Nephron progenitor cell (in vitro differentiated cells): ENCODE measurements around the gene AADAT.

Experiments used
- DNase-seq: peaks from one replicate; pipeline ENCODE4 v3.0.0; 2021
- H3K27ac Mint-ChIP-seq: 2 replicates; pipeline ENCODE4 v1.8.0; 2021; ENCODE audit warnings: mild to moderate bottlenecking, moderate library complexity, mixed read lengths
- H3K27me3 Mint-ChIP-seq: 2 replicates; pipeline ENCODE4 v1.8.0; 2021; ENCODE audit warnings: mild to moderate bottlenecking, low read depth, mixed read lengths; ENCODE audit not compliant: poor library complexity
- H3K36me3 Mint-ChIP-seq: 2 replicates; pipeline ENCODE4 v1.8.0; 2021; ENCODE audit warnings: low read depth, mixed read lengths
- H3K4me1 Mint-ChIP-seq: 2 replicates; pipeline ENCODE4 v1.8.0; 2021; ENCODE audit warnings: mixed read lengths
- H3K4me3 Mint-ChIP-seq: 2 replicates; pipeline ENCODE4 v1.8.0; 2021; ENCODE audit warnings: mild to moderate bottlenecking, moderate library complexity, mixed read lengths
- H3K9me3 Mint-ChIP-seq: 2 replicates; pipeline ENCODE4 v1.8.0; 2021; ENCODE audit warnings: mild to moderate bottlenecking, moderate library complexity, mixed read lengths
- TF ChIP-seq, protein P1 (sequence below): fragments of 200-600 bp; sonication (generic); IDR thresholded peaks from 2 replicates; pipeline ENCODE4 v1.5.0; 2021; ENCODE audit warnings: antibody characterized with exemption

AADAT gene

DNA sequence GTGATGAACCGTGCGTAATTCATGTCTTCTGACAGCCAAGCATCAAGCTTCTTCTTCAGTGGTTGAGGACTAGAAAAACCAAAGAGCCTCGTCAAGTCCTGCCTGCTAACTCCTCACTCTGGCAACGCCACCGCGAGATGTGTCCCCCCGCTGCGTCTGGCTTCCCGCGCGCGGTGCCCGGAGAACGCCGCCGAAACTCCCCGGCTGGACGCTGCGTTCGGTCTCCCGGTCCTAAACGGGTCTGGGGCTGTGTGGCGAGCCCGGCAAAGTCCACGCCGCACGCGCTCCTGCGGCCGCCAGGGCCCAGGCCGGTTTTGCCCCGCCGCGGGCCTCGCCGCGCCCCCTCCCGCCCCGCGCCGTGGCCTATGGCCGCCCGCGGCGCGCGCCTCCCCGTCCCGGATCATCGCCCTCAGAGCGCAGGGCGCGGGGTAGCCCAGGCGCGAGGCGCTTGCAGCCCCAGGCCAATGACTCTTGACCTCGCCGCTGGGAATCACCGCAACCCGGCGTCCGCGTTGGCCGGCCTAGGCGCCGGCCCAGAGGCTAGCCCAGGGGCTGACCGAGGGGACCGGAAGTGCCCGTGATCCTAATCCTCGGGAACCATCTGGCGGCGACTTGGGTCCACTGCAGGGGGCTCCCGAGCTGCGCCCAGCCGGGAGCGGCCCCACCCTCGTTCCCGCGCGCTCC lies at the start of gene AADAT:
AADAT (minus strand) TSS at position 289 of the 684 bp plus-strand sequence; CDS start at position 23, 266 bp downstream.
- no peaks in the 10 kb centered on the region for H3K27me3 Mint-ChIP-seq

DNA sequence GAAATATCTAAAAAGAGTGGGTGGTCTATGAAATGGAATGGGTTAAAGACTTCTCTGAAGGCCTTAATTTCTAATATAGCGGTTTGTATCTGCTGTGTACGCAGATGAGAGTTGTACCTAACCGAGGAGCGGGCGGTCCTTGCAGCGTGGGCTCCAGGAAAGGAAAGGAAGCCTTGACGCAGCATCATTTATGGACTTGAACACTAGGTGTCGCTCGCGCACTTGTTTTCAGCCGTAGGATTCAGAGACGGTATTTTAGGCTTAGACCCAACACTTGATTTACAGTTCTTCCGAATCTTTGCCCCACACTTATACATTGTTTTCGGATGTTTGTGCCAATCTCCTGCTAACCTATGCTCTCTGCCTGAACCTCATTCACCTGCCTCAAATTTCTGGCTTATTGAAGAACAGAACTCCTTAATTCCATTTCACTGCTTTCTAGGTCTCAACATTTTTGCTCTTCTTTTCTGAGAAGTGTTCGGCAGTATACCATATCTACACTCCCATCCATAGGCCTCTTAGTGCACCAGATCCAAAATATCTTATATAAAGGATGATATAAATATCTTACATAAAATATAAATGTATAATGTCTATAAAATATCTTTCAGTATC lies 48.9 kb upstream of the AADAT start:
- TF ChIP-seq, protein P1, sequence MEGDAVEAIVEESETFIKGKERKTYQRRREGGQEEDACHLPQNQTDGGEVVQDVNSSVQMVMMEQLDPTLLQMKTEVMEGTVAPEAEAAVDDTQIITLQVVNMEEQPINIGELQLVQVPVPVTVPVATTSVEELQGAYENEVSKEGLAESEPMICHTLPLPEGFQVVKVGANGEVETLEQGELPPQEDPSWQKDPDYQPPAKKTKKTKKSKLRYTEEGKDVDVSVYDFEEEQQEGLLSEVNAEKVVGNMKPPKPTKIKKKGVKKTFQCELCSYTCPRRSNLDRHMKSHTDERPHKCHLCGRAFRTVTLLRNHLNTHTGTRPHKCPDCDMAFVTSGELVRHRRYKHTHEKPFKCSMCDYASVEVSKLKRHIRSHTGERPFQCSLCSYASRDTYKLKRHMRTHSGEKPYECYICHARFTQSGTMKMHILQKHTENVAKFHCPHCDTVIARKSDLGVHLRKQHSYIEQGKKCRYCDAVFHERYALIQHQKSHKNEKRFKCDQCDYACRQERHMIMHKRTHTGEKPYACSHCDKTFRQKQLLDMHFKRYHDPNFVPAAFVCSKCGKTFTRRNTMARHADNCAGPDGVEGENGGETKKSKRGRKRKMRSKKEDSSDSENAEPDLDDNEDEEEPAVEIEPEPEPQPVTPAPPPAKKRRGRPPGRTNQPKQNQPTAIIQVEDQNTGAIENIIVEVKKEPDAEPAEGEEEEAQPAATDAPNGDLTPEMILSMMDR: peak; percentile 85
- DNase-seq: peak; percentile 86
- peaks cover 13% of the 10 kb centered on the region for H3K27me3 Mint-ChIP-seq

More for the DNA sequence above, at the start of gene AADAT:
- H3K4me1 Mint-ChIP-seq: peaks cover 51% of the 10 kb centered on the region
- H3K36me3 Mint-ChIP-seq: peaks cover 35% of the 10 kb centered on the region
- DNase-seq: peak; percentile 90
- H3K4me3 Mint-ChIP-seq: peak within 1 kb of the TSS; percentile 95
- peak within 1 kb of the TSS; percentile 94 for H3K27ac Mint-ChIP-seq
- TF ChIP-seq, protein P1: peak; percentile 73
- H3K9me3 Mint-ChIP-seq: peaks cover under 1% of the 10 kb centered on the region

DNA sequence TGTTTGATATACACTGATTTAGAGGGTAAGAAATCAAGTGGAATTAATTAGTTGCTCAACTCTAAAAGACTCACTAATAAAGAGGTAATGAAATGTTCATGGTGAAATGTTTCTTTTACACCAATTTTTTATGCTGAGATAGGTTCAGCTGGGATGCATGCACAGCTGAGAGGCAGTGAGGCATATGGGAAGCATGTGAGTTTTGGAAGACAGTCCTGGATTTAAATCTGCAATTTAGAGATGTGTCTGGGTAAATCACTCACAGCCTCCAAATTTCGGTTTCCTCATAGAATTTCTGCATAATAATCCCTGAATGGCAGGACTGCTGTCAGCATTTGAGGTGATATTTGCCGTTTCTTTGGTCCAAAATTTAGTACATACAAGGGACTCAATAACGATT lies 48.2 kb upstream of the AADAT start:
- Mint-ChIP-seq H3K36me3 (peaks cover 9% of the 10 kb centered on the region), H3K4me3 (no peak overlapping the region), H3K27me3 (peaks cover 13% of the 10 kb centered on the region), H3K27ac (no peak overlapping the region), H3K4me1 (peaks cover 6% of the 10 kb centered on the region), H3K9me3 (peaks cover 22% of the 10 kb centered on the region)
- TF ChIP-seq, protein P1: no peak
- DNase-seq: no peak

More for the DNA sequence above, 48.9 kb upstream of the AADAT start:
- Mint-ChIP-seq H3K4me3 (no peak overlapping the region), H3K9me3 (peaks cover 14% of the 10 kb centered on the region), H3K27ac (no peak overlapping the region), H3K36me3 (peaks cover 3% of the 10 kb centered on the region), H3K4me1 (peaks cover 6% of the 10 kb centered on the region)

DNA sequence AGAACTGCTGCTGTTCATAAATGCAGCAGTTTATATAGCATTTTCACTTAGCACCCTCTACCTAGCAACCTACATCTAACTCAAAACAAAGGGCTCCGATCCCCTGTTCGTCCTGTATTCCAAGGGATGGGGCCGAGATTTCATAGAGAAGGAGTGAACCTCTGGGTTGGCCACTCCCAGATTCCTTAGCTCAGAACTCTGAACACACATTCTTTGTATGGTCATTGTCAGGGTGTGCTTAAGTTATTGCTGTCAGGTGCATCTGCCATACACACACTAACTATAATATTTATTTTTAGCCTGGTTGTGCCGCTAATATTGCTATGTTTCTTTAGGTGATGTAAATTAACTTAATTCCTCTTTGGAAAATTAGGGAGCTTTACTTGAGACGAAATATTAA lies 47.7 kb upstream of the AADAT start:
- H3K4me3 Mint-ChIP-seq: no peak overlapping the region
- TF ChIP-seq, protein P1: no peak
- peaks cover 27% of the 10 kb centered on the region for H3K9me3 Mint-ChIP-seq
- no peak for DNase-seq
- H3K4me1 Mint-ChIP-seq: peaks cover 6% of the 10 kb centered on the region
- H3K27me3 Mint-ChIP-seq: peaks cover 13% of the 10 kb centered on the region
- H3K27ac Mint-ChIP-seq: no peak overlapping the region
- peaks cover 9% of the 10 kb centered on the region for H3K36me3 Mint-ChIP-seq

DNA sequence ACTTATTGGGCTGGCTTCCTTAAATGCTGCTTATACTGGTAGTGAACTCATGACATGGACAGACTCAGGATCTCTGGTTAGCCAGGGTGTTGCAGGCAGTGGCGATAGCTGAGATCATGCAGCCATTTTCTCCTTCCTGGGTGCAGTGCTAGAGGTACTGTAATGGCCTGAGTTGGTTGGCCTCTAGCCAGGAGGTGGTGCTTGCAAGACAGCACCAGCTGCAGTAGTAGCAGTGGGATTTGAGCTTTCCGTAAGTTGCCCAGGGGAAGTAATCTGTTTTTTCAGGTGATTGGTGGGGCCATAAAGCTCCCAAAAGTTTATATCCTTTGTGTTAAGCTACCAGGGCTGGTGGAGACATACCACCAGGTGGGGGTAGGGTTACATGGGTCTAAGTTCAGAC lies 45.1 kb upstream of the AADAT start:
- TF ChIP-seq, protein P1: no peak
- H3K36me3 Mint-ChIP-seq: peaks cover 9% of the 10 kb centered on the region
- peaks cover 13% of the 10 kb centered on the region for H3K27me3 Mint-ChIP-seq
- DNase-seq: no peak
- H3K4me3 Mint-ChIP-seq: no peak overlapping the region
- peak overlapping the region; percentile 66 for H3K27ac Mint-ChIP-seq
- peaks cover 42% of the 10 kb centered on the region for H3K9me3 Mint-ChIP-seq
- H3K4me1 Mint-ChIP-seq: peaks cover 6% of the 10 kb centered on the region
